HG03571 (cell line): ENCODE data around the gene RELL2.

Source experiments
- ATAC-seq: cut with Tn5 transposase; IDR thresholded peaks from one replicate; pipeline ENCODE4 v1.9.1; 2021; ENCODE audit not compliant: unreplicated experiment

RELL2 gene

DNA sequence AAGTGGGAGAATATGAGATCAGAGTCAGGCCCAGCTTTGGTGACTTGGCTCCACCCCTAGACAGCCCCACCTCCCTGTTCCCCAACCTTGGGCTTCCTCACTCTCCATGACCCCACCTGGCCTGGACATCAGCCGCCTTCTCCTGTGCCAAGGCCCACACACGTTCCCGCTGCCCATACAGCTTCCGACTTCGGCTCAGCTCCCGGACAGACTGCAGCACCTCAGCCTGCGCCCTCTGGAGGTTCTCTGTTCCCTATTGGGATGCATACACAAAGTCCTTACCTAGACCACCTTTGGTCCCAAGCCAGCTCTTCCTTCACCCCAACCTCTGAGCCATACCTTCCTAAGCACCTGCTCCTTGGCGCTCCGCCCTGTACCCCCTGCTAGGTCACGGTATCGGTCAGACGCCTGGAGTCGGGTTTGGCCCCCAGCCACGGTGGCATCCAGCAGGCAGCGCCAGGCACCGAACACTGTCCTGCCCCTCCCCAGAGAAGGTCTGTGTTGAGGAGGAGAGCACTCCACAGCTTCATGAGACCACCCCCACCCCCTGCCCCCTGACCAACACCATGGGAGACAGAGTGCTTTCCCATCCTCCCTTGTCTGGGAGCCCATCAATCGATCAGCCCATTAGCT lies 12.4 kb downstream of the RELL2 start:
- ATAC-seq, result no peak

DNA sequence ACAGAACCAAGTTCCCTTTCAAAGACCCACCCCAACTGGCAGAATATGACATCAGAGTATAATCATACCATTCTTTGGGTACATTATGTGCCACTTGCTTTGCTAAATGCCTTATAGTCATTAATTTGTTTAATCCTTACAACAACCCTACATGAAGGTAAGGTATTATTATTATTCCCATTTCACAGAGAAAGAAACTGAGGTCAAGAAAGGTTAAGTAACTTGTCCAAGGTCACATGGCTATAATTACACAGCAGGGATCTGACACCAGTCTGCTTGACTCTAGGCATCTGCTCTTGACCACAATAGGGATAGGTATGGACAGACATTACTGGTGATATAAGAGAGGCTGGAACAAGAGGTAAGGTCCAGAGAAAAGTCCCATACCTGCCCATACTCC lies 13.2 kb downstream of the RELL2 start:
- no peak for ATAC-seq

GRCh38 chr5:141650851-141651727 lies 14.3 kb downstream of the RELL2 start, which contains the start of gene FCHSD1:
TSS of gene FCHSD1 (minus strand) at chr5:141651418. CDS start at chr5:141651368, 50 bp downstream.
- peak; percentile 93 for ATAC-seq

DNA sequence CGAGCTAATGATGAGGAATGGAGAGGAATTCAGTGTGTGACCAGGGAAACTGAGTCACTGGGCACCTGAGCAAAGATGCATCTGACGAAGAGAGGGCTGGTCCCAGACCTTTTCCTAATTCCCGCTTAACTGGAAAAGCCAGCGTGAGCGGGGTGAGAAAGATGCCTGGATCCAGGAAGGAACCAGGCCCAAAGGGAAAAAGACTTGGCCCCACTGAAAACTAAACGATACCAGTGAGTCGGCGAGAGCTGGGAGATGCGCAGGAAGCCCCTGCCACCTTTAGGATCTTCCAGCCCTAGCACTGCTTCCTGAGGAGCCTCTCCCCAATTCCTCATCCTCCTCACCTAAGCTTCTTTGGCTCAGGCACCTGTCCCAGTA lies 14.9 kb downstream of the RELL2 start:
- ATAC-seq, result no peak

GRCh38 chr5:141654298-141654697 lies 17.5 kb downstream of the RELL2 start:
- no peak for ATAC-seq

- ATAC-seq, result no peak
These were observed 18.2 kb downstream of the RELL2 start for GRCh38 chr5:141655020-141655419.

DNA sequence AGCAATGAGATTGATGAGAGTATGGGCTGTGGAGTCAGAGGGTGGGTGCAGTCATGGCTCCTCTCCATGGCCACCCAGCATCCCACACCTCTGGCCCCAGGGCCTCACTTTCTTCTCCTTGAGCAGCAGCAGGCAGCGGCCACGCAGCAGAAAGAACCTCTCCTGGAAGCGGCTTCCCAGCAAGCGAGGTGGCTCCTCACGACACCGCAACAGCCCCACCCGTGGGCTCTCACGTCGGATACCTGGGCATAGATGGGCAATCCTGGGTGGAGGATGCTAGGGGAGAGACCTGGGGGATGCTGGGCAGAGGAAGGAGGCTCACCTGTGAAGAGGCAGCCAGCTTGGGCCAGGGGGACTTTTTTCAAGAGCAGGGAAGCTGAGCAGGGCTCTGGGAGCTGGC lies 19.6 kb downstream of the RELL2 start:
- ATAC-seq, result no peak

- no peak for ATAC-seq
These were observed 20.6 kb downstream of the RELL2 start for GRCh38 chr5:141657404-141657803.

GRCh38 chr5:141657937-141658545 lies 21.2 kb downstream of the RELL2 start:
- no peak for ATAC-seq

GRCh38 chr5:141662028-141662427 lies 25.2 kb downstream of the RELL2 start:
- ATAC-seq, result no peak

DNA sequence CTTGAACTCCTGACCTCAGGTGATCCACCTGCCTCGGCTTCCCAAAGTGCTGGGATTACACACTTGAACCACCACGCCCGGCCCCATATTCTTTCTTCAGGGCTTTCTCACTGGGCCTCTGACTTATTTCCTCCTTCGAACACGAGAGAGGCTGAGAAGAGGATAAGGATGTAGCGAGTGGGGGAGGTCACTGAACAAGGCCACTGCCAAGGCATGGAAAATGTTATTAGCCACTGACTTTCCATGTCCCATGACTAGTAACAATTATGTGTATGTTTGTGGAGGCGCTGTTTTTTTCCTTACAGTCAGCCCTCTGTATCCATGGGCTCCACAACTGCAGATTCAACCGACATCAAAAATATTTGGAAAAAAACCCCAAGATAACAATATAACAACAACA lies 26.7 kb downstream of the RELL2 start:
- no peak for ATAC-seq

DNA sequence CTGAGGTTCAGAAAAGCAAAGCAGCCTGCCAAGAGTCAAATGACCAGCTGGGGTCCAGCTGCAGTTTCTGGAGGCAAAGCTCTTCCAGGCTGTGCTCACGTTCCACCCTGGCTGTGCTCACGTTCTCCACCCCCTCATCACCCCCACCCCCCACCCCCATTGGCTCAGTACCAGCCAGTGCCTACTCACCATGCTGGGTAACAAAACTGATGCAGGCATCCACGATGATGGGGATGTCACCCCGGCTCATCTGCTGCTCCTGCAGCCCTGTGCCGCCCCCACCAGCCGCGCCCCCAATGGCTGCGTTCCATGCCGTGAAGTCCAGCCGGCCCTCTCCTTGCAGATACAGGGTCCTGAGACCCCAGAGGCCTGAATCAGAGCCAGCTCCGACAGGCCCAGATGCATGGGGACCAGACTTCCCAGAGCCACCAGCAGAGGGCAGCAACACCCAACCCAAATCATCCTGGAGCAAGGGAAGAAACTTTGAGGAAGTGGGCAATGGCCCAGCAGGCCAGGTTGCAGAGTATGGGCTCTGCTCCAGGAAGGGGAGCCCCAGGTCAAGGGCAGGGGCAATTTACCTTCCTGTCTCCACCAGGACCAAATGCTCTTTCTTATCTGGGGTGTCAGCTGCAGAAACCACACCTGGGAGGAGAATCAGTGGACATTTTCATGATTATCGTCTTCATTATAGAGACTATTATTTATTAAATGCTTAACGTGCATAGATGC lies 28.1 kb downstream of the RELL2 start:
- ATAC-seq, result peak; percentile 87

DNA sequence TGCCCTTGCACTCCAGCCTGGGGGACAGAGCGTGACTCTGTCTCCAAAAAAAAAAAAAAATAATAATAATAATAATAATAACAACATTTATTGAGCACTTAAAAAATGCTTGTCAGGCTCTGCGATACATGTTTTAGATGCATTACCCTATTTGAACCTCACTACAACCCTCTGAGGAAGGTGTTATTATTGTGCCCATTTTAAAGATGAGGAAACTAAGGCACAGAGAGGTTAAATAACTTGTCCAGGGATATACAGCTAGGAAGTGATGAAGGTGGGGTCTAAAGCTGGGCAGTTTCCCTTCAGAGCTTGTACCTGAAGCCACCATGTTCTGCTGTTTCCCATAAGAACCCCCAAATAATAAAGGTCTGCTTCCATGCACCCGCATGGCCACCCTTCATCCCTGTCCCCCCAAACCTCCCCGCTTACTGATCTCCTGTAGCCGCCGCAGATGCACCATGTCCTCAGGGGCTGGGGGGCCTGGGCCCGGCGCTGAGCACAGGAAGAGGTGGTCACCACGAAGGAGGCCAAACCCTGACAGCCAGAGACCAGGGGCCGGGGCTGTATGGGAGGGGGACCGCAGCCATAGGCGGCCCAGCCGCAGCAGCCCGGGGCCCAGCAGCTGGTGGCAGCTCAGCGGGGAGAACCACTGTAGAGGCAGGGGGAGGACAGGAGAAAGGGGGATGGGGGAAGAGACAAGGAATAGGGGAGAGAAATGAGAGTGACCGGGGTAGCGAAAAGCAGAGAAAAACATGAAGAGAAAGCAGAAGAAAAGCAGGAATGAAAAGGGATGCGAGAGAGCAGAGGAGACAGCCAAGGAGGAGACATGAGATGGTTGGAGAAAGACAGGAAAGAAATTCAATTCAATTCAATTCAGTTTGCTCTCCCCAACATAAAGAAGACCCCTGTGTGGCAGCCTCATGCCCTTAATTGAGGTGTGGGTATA lies 29.5 kb downstream of the RELL2 start:
- no peak for ATAC-seq

- no peak for ATAC-seq
These were observed 31.9 kb downstream of the RELL2 start for GRCh38 chr5:141668601-141669265.

DNA sequence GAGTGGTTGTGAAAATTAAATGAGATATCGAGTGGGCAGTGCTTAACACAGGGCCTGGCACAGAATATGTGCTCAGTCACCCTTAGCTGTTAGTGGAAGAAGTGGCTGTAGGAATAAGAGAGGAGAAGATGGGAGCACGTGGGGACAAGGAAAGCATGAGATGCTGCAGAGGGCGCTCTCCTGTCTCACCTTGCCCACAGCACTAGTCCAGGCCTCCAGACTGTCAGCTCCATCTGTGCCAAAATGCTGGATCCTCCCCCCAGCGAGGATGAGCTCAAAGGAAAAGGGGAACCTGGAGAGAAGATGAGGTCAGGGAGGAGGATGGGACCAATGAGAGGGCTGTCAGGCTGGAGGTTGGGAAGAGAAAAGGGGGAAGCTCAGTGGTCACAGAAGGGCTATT lies 32.7 kb downstream of the RELL2 start:
- ATAC-seq, result no peak

- no peak for ATAC-seq
These were observed 35.5 kb downstream of the RELL2 start for GRCh38 chr5:141672071-141672840.

GRCh38 chr5:141672841-141673813 lies 36.3 kb downstream of the RELL2 start:
- ATAC-seq, result no peak

- no peak for ATAC-seq
These were observed 38.0 kb downstream of the RELL2 start for GRCh38 chr5:141674747-141675146.
